GM19452 (cell line): Measurements from ENCODE around the gene INO80C.
"Not testable (repeated sequence)": the region's sequence is repeated elsewhere in the genome, so short reads cannot be mapped to it uniquely, and the experiment has no call there.

Source experiments
- ATAC-seq: cut with Tn5 transposase; IDR thresholded peaks from one replicate; pipeline ENCODE4 v1.9.1; 2021; ENCODE audit not compliant: unreplicated experiment

The INO80C gene

GRCh38 chr18:35489913-35490490 lies 7.8 kb downstream of the INO80C start:
- no peak for ATAC-seq

GRCh38 chr18:35489281-35489680 lies 8.5 kb downstream of the INO80C start:
- ATAC-seq: not testable (repeated sequence)

DNA sequence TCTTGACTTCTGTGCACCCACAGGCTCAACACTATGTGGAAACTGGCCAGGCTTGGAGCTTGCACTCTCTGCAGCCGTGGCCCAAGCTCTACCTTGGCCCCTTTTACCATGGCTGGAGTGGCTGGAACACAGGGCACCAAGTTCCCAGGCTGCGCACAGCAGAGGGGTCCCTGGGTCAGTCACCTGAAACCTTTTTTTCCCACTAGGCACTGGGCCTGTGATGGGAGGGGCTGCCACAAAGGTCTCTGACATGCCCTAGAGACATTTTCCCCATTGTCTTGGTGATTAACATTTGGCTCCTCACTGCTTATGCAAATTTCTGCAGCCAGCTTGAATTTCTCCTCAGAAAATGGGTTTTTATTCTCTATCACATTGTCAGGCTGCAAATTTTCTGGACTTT lies 9.4 kb downstream of the INO80C start:
- not testable (repeated sequence) for ATAC-seq

GRCh38 chr18:35487525-35487924 lies 10.2 kb downstream of the INO80C start:
- ATAC-seq: not testable (repeated sequence)

- no peak for ATAC-seq
These were observed 11.9 kb downstream of the INO80C start for GRCh38 chr18:35485852-35486251.

GRCh38 chr18:35484034-35484433 lies 13.7 kb downstream of the INO80C start:
- peak; percentile 46 for ATAC-seq

GRCh38 chr18:35481960-35482366 lies 15.8 kb downstream of the INO80C start:
- ATAC-seq: no peak

DNA sequence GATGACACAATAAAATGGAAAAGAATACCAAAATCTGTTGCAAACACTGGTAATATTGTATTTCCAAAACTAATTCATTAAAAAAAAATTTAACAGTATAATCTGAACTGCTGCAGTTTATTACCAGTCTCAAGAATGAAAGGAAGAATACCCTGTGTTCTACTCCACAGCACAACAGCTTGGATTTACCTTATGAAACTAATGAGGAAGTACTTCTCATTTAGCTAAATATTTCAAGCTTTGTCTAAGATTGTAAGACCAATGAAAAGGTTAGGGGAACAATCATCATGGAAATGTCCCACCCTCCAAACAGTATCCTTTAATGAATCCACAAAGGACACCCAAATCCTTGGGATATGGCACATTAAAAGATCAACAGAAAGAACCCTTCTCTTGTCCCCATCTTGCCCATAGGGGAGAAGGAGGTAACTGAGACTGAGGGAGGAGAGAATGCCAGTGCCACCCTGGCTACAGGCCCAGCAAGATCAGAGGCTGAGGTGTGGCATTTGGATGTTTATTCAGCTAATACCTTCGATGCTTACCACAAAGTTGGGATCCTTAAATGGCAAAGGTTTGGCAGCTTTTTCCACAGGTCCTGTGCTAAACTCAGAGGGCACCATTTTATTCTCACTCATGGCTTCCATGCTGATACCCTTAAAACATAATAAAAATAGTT lies 17.7 kb downstream of the INO80C start:
- no peak for ATAC-seq

GRCh38 chr18:35478520-35479435 lies 19.0 kb downstream of the INO80C start:
- peak; percentile 57 for ATAC-seq

DNA sequence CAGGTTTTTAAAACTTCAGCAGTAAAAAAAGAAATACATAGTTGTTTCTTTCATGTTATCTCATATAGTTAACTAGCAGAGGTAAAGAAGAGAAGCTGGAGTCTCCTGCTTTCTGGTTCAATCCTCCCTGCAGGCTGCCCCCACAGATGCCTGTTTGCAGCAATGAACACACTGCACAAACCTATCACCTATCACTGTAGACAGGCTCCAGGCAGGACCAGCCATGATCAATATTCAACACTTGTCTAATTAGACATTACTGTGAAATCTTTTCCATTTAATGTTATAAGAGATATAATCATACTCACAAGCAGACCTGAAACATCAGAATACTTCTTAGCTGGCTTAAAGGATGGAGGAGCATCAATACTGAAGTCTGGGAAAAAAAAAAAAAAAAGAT lies 19.8 kb downstream of the INO80C start:
- no peak for ATAC-seq

- ATAC-seq: no peak
These were observed 20.3 kb downstream of the INO80C start for GRCh38 chr18:35477497-35477896.

- ATAC-seq: no peak
These were observed 22.9 kb downstream of the INO80C start for GRCh38 chr18:35474884-35475283.

DNA sequence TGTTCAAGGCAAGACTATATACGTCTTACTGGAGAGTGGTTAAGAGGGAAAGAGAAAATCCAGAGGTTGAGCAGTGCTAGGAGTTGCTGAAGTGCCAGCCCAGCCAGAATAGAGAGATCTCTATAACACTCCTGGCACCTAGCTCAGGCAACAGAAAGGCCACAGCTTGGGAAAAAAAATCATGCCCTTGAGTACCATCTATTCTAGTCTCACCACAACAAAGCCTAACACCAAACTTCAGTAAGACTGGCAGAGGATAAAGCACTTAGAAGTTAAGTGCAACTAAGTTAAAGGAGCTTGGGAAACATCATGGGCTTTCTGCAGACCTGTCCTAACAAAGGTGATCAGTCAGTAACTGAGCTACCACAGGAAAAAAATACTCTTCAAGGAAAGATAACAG lies 24.2 kb downstream of the INO80C start:
- ATAC-seq: no peak

DNA sequence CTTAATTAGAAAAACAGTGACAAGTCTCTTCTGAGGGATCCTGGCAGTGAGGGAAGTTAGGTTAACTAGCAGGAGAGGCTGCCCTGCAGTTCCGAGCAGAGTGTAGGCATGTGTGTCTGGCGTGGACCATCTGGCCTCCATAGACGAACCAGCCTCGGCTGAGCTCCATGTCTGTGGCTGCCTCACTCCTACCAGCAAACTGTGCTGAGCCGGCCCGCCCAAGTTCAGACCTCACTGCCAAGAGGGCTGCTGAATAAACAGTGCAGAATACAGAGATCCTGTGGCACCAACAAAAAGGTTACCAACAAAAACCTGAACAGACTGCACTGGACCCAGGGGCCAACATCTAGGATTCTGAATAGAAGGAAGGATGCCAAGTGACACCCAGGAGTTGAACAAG lies 27.3 kb downstream of the INO80C start:
- no peak for ATAC-seq

DNA sequence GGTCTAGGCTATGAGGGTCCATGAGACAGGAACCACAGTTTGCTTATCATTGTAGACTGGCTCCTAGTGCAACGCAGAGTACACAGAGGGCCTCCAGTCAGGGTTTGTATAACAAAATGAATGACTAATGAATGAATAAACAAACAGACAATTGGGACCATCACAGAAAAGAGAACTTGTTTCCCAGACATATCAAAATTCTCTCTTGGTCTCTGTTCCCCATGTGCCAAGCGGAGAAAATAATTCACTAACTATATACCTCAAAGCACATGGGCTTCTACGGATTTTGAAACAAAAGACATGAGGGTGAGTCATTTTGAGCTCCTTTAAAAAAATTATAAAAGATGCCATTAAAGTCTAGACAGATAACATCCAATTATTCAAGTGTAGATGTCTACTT lies 28.0 kb downstream of the INO80C start:
- no peak for ATAC-seq

DNA sequence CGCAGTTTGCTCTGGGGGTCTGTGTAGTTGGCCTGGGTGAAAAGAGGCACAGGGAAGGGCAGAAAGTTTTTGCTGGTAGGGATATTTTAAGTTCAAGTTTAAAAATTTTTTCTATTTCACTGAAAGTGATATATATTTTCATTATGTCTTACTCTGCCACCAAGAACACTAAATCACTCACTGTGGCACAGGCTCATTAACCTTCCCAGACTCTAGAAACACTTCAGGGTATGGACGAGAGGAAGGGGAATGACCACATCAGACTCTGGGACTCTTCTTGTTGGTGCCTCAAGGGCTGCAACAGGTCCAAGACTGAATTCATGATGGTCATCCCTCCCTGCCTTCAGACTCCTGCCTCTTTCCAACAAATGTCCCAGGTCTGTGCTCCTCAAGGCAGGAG lies 29.0 kb downstream of the INO80C start:
- ATAC-seq: no peak

DNA sequence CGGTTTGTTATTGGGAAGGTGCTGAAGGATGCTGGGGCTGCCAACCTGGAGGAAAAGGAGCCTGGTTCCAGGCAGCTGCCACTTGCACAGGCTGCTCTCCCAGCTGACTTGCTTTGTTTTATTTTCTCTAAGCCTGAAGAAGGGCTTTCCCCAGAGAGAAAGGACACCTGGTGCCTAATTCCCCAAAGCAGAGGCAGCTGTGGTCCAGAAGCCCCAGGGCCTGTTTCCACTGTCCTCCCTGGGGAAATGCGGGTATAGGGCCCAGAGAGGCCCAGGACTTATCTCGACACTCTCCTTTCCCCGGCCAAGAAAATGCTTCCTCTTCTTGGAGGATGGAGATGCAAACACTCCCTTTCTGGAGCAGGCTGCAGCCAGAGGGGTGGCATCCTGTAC lies 30.1 kb downstream of the INO80C start:
- ATAC-seq: peak; percentile 88

GRCh38 chr18:35466815-35467623 lies 30.7 kb downstream of the INO80C start:
- ATAC-seq: peak; percentile 24

DNA sequence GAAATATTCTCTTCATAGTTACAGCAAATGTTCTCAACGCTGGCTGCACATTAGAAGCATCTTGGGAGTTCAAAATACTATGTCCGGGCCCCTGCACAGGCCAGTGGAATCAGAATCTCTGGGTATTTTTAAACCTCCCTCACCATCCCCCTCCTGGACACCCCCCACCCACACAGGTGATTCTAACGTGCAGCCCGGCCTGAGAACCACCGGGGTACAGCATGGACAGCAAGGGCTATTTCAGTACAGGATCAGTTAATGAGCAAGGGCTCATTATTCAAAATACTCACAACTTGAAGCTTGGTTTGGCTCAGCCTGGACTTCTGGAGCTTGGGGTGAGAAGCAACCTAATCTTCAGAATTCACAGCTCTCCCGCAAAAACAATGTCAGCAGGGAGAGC lies 31.4 kb downstream of the INO80C start:
- no peak for ATAC-seq

- no peak for ATAC-seq
These were observed 32.4 kb downstream of the INO80C start for GRCh38 chr18:35465329-35465728.

DNA sequence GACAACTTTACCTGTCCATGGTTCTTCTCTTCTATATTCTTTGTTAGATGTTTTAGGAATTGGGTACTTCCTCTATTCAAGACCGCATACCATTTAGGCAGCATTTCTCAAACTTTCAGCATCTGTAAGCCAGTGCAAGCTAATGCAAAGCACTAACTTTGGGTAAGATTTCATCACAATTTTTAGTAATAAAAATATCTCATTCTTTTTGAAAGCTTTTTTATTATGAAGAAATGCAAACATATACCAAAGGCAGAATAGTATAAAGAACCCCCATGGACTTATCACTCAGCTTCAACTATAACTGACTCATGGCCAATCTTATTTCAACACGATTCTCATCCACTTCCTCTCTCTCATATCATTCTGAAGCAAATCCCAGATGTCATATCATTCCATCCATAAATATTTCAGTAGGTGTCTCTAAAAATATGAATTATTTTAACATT lies 32.9 kb downstream of the INO80C start:
- no peak for ATAC-seq
